ENCODE data around the gene FASTKD2.

- TF ChIP-seq POLR2AphosphoS5 (IDR thresholded peaks at IDR 0.05; ENCODE audit: insufficient read depth in 1 of 2, low read depth in 1 of 2), result no peak
- no peak for TF ChIP-seq POLR2A (IDR thresholded peaks at IDR 0.05)
- TF ChIP-seq, protein P1, sequence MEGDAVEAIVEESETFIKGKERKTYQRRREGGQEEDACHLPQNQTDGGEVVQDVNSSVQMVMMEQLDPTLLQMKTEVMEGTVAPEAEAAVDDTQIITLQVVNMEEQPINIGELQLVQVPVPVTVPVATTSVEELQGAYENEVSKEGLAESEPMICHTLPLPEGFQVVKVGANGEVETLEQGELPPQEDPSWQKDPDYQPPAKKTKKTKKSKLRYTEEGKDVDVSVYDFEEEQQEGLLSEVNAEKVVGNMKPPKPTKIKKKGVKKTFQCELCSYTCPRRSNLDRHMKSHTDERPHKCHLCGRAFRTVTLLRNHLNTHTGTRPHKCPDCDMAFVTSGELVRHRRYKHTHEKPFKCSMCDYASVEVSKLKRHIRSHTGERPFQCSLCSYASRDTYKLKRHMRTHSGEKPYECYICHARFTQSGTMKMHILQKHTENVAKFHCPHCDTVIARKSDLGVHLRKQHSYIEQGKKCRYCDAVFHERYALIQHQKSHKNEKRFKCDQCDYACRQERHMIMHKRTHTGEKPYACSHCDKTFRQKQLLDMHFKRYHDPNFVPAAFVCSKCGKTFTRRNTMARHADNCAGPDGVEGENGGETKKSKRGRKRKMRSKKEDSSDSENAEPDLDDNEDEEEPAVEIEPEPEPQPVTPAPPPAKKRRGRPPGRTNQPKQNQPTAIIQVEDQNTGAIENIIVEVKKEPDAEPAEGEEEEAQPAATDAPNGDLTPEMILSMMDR (IDR thresholded peaks at IDR 0.05), result no peak
These were observed 72.4 kb downstream of the FASTKD2 start for GRCh38 chr2:206837775-206838174.
